NCI-H524 (cell line): ENCODE data around the gene HOXC9.

Experiments used
- DNase-seq, 2 experiments: peaks; one replicate each; lab custom pipeline; 2025; lab: John Stamatoyannopoulos, UW

HOXC9 gene

DNA sequence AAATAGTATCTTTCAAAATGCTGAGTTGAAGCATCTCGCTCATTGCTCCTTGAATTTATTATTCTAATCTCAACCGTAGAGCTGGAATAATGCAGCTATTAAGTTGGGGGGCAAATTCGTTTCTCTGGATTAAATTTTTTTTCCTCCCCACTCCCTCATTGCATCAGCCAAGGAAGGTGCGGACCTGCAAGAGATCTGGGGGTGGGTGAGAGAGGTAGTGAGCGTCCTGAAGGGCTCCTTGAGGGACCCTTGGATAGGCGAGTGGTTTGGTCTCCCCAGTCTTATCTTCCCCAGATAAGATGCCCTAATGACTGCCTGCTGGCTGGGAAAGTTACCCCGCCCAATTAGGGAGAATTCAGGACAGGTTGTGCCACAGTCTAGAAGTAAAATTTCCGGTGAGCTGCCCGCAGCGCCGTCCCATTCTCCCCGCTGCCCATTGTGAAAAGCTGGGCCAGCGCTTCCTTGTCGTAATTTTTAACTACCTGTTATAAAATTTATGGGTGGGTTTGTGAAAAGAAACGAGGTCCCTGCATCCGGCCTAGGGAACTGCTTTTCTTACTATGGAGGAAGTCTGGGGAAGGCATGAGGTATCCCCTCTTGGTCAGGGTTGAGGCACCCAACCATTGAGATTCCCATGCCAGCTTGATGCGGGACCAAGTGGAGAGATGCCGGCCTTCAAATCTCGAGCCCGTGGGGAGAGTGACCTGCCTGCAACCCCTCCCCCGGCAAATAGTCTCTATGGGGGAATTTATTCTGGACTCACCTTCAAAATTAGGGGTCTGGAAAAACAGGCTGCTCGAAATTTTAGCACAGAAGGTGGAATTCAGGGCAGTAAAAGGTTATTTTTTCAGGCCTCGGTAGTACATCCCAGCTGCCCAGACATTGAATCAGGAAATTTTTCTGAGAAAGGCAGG lies 15.3 kb downstream of the HOXC9 start:
- DNase-seq: no peak

DNA sequence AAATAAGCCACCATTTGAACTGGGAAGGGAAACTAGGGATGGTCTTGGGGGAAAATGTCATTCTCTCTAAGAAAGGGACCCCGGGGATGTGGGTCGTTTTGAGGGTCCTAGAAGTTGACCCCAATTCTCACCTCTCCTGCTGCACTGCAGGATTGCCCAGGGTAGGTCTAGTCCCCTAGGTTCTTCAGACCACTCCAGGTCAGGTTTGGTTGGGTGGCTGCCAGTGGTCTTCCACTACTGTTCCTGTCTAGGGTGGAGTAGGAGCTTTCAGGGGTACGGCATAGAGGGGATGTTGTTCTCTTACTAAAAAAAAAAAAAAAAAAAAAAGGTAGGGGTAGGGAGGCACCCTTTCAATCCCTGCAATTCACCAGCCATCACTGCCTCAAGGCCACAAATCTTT lies 16.1 kb downstream of the HOXC9 start:
- no peak for DNase-seq

DNA sequence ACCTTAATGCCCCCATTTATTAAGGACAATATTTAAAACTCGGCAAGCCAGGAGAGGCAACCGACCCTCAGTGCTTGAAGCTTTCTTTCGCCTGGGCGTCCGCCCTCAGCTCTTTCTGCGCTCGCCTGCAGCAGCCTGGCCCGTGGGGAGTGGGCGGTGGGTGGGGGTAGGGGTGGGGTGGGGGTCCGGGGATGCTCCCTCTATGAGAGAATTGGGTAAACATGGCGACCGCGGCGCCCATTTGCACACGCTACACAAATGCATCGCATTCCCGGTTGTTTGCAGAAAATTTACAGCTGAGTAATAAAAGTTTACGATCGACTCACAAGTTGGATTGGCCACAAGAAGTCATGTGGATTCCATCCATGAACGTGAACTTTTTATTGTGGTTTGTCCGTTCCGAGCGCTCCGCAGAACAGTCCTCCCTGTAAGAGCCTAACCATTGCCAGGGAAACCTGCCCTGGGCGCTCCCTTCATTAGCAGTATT lies 16.6 kb downstream of the HOXC9 start:
- DNase-seq: peak in 1 of 2 experiments; percentile 55

GRCh38 chr12:54017027-54017788 lies 17.2 kb downstream of the HOXC9 start:
- peak; percentile 79 to 83 for DNase-seq

DNA sequence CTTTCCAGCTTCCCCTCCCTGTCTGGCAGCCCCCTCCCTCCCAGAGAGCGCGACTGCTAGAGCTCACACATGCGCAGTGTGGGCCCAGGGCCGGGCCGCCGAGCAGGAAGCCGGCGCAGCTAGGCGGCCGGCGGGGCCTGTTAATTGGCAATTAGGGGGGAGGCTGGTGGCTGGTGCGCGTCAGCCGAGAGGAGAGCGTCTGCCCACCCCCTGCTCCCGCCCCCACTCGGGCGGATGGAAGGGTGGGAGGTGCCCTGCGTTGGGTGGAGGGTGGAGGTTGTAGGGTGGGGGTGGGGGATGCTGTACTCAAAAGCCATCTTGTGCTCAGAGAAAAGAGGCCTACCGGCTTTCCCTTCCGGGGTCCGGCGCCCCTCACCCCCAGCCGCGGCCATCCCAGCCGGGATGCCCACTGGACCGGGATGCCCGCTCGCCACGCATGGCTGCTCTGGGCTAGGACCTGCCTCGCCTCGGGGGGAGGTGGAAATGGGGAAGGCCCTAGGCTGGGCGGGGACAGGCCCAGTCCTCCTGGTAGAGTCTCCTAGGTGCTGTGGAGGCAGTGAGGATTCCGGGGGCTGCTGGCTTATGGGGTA lies 18.0 kb downstream of the HOXC9 start:
- peak; percentile 89 to 95 for DNase-seq

DNA sequence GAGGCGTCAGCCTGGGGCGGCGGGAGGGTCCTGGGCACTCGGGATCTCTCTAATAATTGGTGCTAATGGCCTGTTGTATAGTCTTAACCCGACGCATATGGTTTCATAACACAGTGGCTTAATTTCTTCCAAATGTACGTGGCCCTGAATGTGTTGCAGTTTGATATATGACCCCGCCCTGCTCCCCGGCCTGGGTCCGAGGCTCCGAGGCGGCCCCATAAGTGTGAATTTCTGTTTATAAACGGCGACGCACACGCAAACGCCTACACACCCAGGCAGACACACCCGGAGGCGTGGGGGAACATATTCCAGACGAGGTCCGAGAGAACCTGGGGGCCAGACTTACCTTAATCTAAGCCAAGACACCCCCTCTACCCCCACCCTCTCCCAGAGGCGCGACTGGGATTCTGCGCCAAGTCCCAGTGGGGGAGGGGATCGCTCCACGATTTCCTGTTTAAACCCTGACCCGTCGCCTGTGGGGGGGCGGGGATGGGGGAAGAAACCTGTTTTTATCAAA lies 18.6 kb downstream of the HOXC9 start:
- DNase-seq: no peak

DNA sequence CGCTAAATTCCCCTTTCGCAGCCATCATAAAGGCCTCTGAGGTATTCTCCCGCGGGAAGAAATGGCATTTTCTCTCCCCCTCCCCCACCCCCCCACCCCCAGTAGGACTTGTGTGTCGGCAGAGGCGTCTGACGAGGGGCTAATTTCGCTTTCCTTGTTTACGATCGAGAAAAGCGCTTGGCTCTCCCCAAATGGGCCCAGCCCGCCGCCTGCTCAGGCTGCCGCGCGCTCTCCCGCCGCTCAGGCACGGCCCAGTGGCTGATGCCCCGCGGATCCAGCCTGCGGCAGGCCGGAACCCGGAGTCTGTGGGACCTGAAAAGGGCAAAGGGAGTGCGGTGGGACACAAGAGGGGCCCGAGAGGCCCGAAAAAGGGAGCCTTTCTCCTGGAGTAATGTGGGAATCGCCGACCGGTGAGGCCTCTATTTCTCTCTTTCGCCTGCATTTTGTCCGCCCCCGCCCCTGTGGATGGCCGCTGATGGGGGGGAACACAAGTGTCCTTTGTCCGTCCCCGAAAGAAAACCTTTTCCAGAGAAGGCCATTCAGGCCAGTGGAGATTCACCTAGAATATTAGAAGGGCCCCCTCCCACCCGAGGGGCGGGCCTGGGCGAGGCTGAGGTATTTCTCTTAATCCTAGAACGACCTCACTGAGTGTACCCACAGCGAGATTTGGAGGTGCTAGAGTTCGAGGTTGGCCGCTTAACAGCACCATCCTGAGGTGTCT lies 19.3 kb downstream of the HOXC9 start:
- no peak for DNase-seq

GRCh38 chr12:54019924-54020590 lies 20.1 kb downstream of the HOXC9 start:
- DNase-seq: no peak

DNA sequence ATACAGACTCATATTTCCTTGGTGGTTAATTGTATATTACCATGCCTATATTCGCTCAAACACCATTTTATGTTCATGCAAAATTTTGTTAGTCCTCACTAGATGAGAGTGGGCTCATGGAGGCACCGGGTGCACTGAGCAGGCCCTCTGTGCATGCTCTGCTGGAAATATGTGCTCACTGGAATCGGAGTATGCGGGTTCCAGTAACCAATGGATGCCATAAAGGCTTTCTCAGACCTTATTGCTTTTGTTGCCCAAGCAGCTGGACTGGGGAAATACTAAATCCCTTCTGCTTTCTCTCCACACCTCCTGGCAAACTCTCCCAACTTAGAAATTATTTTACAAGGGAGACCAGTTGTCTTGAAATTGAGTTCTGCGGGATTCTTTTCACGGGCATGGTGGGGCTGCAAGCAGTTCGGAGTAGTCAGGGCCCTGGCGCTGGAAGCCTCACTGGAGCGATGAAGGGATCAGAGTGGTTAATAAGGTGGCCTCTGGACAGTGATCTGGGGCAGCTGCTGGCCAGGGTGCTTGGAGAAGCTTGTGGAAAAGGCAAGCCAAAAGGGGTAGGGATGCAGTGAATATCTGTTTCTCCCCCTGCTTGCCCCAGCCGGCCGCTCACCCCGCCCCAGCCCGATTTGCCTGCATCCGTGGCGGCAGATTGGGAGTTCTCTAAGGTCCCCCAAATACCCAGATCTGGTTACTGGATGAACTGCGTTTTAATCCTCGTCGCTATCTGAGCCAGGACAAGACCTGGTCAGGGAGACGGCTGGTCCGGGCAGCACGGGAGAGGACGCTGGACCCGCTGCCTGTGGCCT lies 20.8 kb downstream of the HOXC9 start:
- DNase-seq: no peak

- DNase-seq: no peak
These were observed 21.6 kb downstream of the HOXC9 start for GRCh38 chr12:54021432-54022013.

DNA sequence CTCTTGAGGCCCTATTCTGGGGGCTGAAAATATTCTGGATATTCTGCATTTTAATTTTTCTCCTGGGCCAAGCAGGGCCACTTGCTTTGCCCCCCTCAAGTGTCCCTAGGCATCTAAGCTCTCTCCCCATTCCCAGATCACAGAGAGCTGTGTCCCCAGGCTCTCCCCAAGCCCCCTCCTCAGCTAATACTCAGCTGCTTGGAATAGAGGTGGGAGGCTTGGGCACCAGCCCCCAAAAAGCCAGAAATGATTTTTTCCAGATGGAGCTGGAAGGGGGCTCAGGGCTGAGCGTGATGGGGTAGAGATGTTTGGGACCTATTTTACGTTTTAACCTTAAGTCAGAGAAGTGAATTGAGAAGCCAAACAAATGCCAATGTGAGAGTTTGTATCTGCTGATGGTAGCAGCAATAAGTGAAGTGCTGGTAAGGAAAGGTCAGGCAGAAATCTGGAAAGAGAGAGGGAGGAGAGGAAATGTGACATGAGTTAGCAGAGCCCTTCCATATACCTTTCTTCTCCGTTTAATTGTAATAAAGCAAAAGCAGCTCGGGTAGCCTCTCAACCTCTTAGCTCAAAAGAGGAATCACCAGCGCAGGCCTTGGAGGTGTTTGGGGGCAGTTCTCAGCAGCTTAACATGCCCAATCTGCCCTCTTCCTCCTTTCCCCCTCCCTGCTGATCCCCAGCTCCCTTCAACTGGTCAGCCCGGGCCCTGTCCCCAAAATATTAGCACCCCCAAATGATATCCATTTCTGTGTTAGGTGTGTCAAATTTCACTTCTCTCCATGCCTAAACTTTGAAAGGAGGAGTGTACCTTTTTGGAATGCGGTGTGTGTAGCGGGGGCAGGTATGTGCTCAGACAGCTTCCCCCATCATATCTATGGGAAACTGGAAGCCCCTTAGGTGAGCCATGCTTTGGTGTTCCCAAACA lies 23.3 kb downstream of the HOXC9 start:
- DNase-seq: no peak

GRCh38 chr12:54024127-54024526 lies 24.2 kb downstream of the HOXC9 start:
- no peak for DNase-seq

- DNase-seq: no peak
These were observed 24.8 kb downstream of the HOXC9 start for GRCh38 chr12:54024581-54025305.

GRCh38 chr12:54025499-54026405 lies 25.8 kb downstream of the HOXC9 start:
- DNase-seq: no peak

GRCh38 chr12:54026640-54027441 lies 26.9 kb downstream of the HOXC9 start:
- DNase-seq: no peak

GRCh38 chr12:54027442-54027786 lies 27.5 kb downstream of the HOXC9 start:
- DNase-seq: no peak
